ENCODE results near the gene DCAF11. TPM values are rescaled to one million over a fixed set of nuclear protein-coding genes. Genes with fewer than 3 reads are reported as not detected.

DCAF11 gene
- polyA plus RNA-seq, 3 donors: 45.6 to 56.6 (median 48.8) TPM

DNA sequence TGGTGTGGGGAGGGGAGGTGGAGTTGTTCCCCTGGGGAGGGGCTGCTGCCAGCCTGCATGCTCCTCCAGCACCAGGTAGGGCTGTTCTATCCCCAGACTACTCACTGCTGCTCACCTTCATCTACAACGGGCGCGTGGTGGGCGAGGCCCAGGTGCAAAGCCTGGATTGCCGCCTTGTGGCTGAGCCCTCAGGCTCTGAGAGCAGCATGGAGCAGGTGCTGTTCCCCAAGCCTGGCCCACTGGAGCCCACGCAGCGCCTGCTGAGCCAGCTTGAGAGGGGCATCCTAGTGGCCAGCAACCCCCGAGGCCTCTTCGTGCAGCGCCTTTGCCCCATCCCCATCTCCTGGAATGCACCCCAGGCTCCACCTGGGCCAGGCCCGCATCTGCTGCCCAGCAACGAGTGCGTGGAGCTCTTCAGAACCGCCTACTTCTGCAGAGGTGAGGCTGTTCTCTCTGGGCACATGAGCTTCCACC is 50.0 kb downstream of the DCAF11 start:
- Histone ChIP-seq H3K9ac (ENCODE audit: insufficient read depth, low read length, poor library complexity, severe bottlenecking) (no peak overlapping the region), H3K4me3 (replicated peaks in 1 of 3; ENCODE audit: low read depth in 2 of 3, low read length in 3 of 3) (no peak overlapping the region), H4K20me1 (ENCODE audit: insufficient read depth, low read length) (peaks cover 68% of the 10 kb centered on the region), H3K36me3 (replicated peaks in 1 of 2; ENCODE audit: control insufficient read depth in 1 of 2, insufficient read depth in 2 of 2, low read length in 2 of 2) (peaks cover 69 to 74% of the 10 kb centered on the region in 2 donors), H3K4me2 (replicated peaks; ENCODE audit: extremely low read depth, low read length, poor library complexity, severe bottlenecking) (no peak overlapping the region), H2AFZ (ENCODE audit: insufficient read depth, low read depth, low read length, poor library complexity, severe bottlenecking) (no peak overlapping the region), H3K27me3 (ENCODE audit: control insufficient read depth in 2 of 2, insufficient read depth in 2 of 2, low read length in 2 of 2) (no peaks in the 10 kb centered on the region), H3K9me3 (replicated peaks in 1 of 2; ENCODE audit: control insufficient read depth in 1 of 2, insufficient read depth in 1 of 2, low read length in 2 of 2) (no peaks in the 10 kb centered on the region), H3K4me1 (ENCODE audit: control insufficient read depth in 1 of 2, insufficient read depth in 2 of 2, low read length in 2 of 2) (peaks cover 56 to 81% of the 10 kb centered on the region in 2 donors), H3K79me2 (ENCODE audit: insufficient read depth, low read length) (peaks cover 46% of the 10 kb centered on the region), H3K27ac (ENCODE audit: low read depth in 1 of 2, low read length in 2 of 2) (peak overlapping the region in 1 of 2 donors; percentile 59)
- Mint-ChIP-seq H3K4me3 (no peak overlapping the region), H3K27me3 (ENCODE audit: low read depth in 3 of 3) (peaks cover 0 to 3% (median 0%) of the 10 kb centered on the region in 3 donors), H3K27ac (peak overlapping the region in 4 of 7 donors; percentile 1 to 83 (median 44)), H3K9me3 (no peaks in the 10 kb centered on the region), H3K4me1 (peaks cover 72% of the 10 kb centered on the region), H3K36me3 (peaks cover 75 to 88% of the 10 kb centered on the region in 2 donors)
- TF ChIP-seq, protein P1, sequence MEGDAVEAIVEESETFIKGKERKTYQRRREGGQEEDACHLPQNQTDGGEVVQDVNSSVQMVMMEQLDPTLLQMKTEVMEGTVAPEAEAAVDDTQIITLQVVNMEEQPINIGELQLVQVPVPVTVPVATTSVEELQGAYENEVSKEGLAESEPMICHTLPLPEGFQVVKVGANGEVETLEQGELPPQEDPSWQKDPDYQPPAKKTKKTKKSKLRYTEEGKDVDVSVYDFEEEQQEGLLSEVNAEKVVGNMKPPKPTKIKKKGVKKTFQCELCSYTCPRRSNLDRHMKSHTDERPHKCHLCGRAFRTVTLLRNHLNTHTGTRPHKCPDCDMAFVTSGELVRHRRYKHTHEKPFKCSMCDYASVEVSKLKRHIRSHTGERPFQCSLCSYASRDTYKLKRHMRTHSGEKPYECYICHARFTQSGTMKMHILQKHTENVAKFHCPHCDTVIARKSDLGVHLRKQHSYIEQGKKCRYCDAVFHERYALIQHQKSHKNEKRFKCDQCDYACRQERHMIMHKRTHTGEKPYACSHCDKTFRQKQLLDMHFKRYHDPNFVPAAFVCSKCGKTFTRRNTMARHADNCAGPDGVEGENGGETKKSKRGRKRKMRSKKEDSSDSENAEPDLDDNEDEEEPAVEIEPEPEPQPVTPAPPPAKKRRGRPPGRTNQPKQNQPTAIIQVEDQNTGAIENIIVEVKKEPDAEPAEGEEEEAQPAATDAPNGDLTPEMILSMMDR (IDR thresholded peaks at IDR 0.05): no peak
- no peak for DNase-seq
- 98% methylated on average over 14 of the region's 14 CpGs for WGBS (ENCODE audit: insufficient coverage)
- intact Hi-C loops (cut with micrococcal nuclease): no loop called here

GRCh38 chr14:24165785-24166184 is 51.2 kb downstream of the DCAF11 start:
- TF ChIP-seq, protein P1 (IDR thresholded peaks at IDR 0.05): no peak
- peaks cover 71% of the 10 kb centered on the region for H3K4me1 Mint-ChIP-seq
- no peak overlapping the region for H3K4me3 ChIP-seq (replicated peaks in 1 of 3; ENCODE audit: low read depth in 2 of 3, low read length in 3 of 3)
- H3K9me3 Mint-ChIP-seq: peaks cover 0 to under 1% (median 0%) of the 10 kb centered on the region in 7 donors
- no peak overlapping the region for H3K4me2 ChIP-seq (replicated peaks; ENCODE audit: extremely low read depth, low read length, poor library complexity, severe bottlenecking)
- H3K4me3 Mint-ChIP-seq: no peak overlapping the region
- H3K27ac Mint-ChIP-seq: peak overlapping the region in 6 of 7 donors; percentile 40 to 82 (median 64)
- H3K79me2 ChIP-seq (ENCODE audit: insufficient read depth, low read length): peaks cover 40% of the 10 kb centered on the region
- H3K36me3 ChIP-seq (replicated peaks in 1 of 2; ENCODE audit: control insufficient read depth in 1 of 2, insufficient read depth in 2 of 2, low read length in 2 of 2): peaks cover 63 to 71% of the 10 kb centered on the region in 2 donors
- H3K9ac ChIP-seq (ENCODE audit: insufficient read depth, low read length, poor library complexity, severe bottlenecking): no peak overlapping the region
- H3K27me3 ChIP-seq (ENCODE audit: control insufficient read depth in 2 of 2, insufficient read depth in 2 of 2, low read length in 2 of 2): no peaks in the 10 kb centered on the region
- H3K27ac ChIP-seq (ENCODE audit: low read depth in 1 of 2, low read length in 2 of 2): peak overlapping the region in 1 of 2 donors; percentile 59
- no peak for DNase-seq
- peaks cover 3 to 6% (median 4%) of the 10 kb centered on the region in 3 donors for H3K27me3 Mint-ChIP-seq (ENCODE audit: low read depth in 3 of 3)
- H3K4me1 ChIP-seq (ENCODE audit: control insufficient read depth in 1 of 2, insufficient read depth in 2 of 2, low read length in 2 of 2): peaks cover 53 to 80% of the 10 kb centered on the region in 2 donors
- H3K9me3 ChIP-seq (replicated peaks in 1 of 2; ENCODE audit: control insufficient read depth in 1 of 2, insufficient read depth in 1 of 2, low read length in 2 of 2): no peaks in the 10 kb centered on the region
- peaks cover 75 to 88% of the 10 kb centered on the region in 2 donors for H3K36me3 Mint-ChIP-seq
- intact Hi-C loops (cut with micrococcal nuclease): no loop called here
- peaks cover 70% of the 10 kb centered on the region for H4K20me1 ChIP-seq (ENCODE audit: insufficient read depth, low read length)
- H2AFZ ChIP-seq (ENCODE audit: insufficient read depth, low read depth, low read length, poor library complexity, severe bottlenecking): no peak overlapping the region
- WGBS (ENCODE audit: insufficient coverage): no CpG with 5 or more reads among the region's 5 CpGs
